HG02588 (cell line): ENCODE results near the gene MARK2.

Source experiments
- ATAC-seq: cut with Tn5 transposase; IDR thresholded peaks from one replicate; pipeline ENCODE4 v1.9.1; 2021; ENCODE audit warnings: mild to moderate bottlenecking, moderate library complexity; ENCODE audit not compliant: unreplicated experiment

Gene MARK2

GRCh38 chr11:63920126-63920938 is 81.4 kb downstream of the MARK2 start:
- ATAC-seq: no peak

GRCh38 chr11:63920939-63921417 is 82.1 kb downstream of the MARK2 start:
- ATAC-seq: no peak

DNA sequence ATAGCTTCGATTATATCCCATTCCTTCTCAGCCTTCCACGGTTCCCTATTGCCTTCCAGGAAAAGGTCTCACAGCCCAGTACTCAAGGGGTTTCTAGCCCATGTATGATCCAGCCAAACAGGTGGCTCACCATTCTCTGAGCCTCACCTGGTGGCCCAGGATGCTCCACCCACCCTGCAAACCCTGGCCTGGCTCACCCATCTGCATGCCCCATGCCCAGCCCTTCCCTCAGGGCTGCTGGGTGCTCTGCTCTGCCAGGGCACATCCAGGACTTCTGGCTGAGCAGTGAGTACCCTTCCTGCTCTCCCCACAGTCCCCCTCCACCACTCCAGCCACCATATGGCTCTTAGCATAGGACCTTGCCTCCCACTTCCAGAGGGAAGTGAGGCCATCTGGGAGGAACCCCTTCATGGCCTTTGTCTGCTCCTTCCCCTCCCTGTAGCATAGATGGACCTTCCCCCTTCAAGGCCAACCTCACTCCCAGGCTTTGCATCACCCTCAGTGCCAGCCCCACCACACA is 83.8 kb downstream of the MARK2 start:
- no peak for ATAC-seq

DNA sequence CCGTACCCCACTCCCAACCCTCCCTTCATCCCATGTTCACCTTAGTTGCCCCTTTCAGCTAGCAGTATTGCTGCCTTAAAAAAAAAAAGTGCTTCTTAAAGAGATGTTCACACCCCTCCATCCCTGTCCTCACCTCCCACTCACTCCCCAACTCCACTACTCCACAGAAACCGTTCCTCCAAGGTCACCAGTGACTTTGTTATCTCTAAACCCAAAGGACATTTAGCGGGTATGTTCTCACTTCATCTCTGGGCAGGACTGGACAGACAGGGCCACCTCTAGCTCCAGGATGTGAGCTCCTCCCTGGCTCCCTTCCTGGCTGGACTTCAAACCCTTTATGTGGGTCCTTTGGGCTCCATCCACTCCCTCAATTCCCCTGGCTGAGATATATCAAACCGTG is 84.4 kb downstream of the MARK2 start:
- no peak for ATAC-seq

DNA sequence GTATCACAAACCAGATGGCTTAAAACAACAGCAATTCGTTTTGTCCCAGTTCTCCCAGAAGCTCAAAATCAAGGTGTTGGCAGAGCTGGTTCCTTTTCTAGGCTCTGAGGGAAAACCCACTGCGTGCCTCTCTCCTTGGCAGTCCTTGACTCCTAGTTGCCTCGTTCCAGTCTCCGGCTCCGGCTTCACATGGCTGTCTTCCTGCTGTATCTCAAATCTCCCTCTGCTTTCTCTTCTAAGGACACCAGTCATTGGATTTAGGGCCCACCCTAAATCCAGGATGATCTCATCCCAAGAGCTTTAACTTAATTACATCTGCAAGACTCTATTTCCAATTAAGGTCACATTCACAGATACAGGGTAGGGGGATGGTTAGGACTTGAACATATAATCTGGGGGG is 90.7 kb downstream of the MARK2 start:
- no peak for ATAC-seq

GRCh38 chr11:63931045-63931444 is 92.1 kb downstream of the MARK2 start:
- ATAC-seq: no peak

GRCh38 chr11:63931876-63932275 is 93.0 kb downstream of the MARK2 start:
- ATAC-seq: no peak

- ATAC-seq: no peak
Measured at GRCh38 chr11:63933459-63933858, 94.5 kb downstream of the MARK2 start.

DNA sequence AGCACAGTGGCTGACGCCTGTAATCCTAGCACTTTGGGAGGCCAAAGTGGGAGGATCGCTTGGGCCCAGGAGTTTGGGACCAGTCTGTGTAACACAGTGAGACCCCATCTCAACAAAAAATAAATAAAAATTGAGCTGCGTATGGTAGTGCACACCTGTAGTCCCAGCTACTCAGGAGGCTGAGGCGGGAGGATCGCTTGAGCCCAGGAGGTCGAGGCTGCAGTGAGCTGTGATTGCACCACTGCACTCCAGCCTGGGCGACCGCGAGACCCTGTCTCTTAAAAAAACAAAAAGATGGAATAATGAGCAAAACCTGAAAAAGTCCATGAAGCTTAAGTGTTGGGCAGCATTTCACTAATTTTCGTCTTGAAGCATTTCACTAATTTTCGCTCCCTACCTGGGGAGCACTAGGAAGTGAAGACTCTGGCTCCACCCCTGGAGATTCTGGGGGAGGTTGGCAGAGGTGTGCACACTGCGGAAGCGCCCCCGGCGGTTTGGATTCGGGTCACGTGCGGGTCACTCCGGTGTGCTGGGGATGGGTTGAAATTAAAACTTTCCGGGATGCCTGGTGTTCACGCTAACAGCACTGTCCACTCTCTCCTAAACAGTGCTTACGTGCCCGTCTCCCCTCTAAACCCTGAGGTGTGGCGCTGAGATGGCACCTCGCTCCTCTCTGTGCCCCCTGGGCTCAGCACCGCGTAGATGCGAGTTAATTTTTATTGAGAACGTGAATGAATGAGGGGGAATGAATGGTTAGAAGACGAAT is 99.0 kb downstream of the MARK2 start:
- peak; percentile 16 for ATAC-seq

GRCh38 chr11:63938479-63939396 is 99.8 kb downstream of the MARK2 start, which contains the start of gene NAA40:
TSS of gene NAA40 (plus strand) at chr11:63939002. CDS start at chr11:63939097, 95 bp downstream.
- peak; percentile 92 for ATAC-seq

DNA sequence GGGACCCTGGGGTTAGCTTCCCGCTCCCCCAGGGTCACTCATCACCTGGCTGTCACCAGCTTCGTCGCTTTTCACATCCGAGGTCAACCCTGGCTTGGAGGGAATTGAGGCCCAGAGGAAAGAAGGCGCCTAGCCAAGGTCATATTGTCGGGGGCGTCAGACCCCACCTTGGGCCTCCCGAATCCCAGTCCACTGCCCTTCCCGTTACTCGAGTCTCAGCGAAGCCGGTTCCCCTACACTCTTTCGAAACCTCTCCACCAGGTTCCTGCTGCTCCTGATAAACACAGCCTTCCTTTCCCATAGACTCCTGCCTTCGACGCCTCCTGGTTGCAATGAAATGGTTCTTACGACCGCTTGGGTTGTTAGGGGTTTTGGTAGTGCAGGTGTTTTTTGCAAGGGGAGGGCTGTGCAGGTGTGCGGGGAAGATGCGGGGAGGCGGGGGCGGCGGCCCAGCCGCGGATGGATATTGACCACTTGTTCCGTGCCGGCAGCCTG is 100.5 kb downstream of the MARK2 start:
- ATAC-seq: no peak

DNA sequence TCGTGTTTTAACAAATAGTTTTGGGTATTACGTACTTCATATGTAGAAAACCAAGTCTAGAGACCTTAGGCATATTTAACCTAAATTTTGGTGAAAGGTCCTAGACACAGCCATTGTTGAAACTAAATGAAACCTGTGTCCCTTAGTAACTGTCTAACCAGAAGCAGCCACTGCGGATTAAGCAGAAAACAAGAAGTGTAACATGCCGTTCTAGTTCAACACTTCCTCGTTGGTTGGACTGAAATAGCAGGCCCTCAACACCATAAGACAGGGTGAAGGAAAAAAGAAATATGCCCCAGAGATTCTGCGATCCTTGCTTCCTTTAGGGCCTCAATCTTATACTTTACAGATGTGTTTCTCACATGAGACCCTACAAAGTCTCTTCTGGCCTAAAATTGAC is 101.9 kb downstream of the MARK2 start:
- ATAC-seq: no peak

GRCh38 chr11:63941901-63942300 is 103.0 kb downstream of the MARK2 start:
- ATAC-seq: no peak

GRCh38 chr11:63942803-63943202 is 103.9 kb downstream of the MARK2 start:
- ATAC-seq: no peak

DNA sequence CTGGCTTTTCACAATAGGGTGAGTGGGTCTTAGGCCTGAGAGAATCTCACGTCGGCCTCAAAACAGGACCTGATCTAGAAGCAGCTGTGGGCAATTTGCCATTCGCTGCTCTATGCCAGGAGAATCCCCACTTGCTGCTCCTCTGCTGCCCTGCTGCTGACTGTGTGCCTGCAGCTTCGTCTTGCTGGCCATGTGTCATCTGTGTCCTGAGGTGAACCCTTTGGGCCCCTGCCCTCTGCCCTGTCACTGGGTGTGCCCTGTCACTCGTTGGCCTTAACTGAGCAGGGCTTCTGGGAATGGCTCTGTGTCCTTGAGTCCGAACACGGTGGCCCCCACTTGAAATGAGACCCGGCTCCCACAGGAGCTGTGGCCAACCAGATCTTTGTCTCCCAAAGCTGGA is 106.1 kb downstream of the MARK2 start:
- no peak for ATAC-seq

GRCh38 chr11:63945477-63946163 is 106.7 kb downstream of the MARK2 start:
- no peak for ATAC-seq

- ATAC-seq: peak; percentile 66
Measured at GRCh38 chr11:63951779-63952536, 113.0 kb downstream of the MARK2 start.

DNA sequence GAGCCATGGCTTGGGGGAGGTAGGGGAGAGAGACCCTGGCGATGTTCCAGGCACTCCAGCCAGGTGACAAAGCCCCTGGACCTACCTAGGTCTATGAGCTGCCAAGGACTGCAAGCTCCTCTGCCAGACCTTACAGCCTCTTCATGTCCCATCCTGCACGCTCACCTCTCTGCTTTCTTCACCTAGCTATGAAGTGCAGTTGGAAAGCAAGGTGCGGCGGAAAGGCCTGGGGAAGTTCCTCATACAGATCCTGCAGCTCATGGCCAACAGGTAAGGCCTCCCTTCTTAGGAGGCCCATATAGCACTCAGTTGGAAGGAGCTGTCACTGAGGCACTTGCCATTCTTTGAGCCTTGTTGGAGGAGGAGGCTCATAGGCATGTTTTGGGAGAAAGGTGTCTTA is 113.7 kb downstream of the MARK2 start:
- no peak for ATAC-seq

DNA sequence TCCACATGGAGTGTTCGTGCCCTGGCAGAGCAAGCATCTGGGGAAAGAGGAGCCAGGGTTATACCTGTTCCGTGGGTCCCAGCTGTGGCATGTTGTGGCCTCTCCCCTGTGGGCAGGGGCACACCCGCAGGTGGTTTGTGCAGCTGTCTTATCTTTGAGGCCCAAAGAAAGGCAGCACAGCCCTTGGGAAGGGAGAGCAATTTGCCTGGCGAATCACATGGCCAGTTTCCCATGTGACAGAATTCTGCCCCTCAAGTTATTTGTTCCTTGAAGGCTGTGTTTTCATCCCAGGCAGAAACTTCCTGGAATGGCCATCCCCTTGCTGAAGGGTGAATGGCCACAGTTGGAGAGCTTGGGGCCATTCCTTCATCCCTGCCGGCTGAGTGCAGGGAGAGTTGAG is 119.1 kb downstream of the MARK2 start:
- ATAC-seq: no peak
